ENCODE measurements around the gene PTPN12. TPM values are rescaled to one million over a fixed set of nuclear protein-coding genes. Genes with fewer than 3 reads are reported as not detected.

The PTPN12 gene
- total RNA-seq, 2 donors from 2014 or later, result 33.8 to 84.3 TPM

- H3K4me3 Mint-ChIP-seq, result no peak overlapping the region
- H3K27me3 Mint-ChIP-seq, result no peaks in the 10 kb centered on the region
- DNase-seq (ENCODE audit: low spot score) (no peak), ATAC-seq (no peak)
- no peak overlapping the region for H3K27ac Mint-ChIP-seq
- peaks cover 0 to 3% of the 10 kb centered on the region in 2 donors for H3K4me1 Mint-ChIP-seq (ENCODE audit: low read depth in 2 of 2)
- no peaks in the 10 kb centered on the region for H3K36me3 Mint-ChIP-seq
- no peaks in the 10 kb centered on the region for H3K9me3 Mint-ChIP-seq
Measured at GRCh38 chr7:77667459-77668086, 130.5 kb downstream of the PTPN12 start.

GRCh38 chr7:77674878-77675277 is 137.8 kb downstream of the PTPN12 start:
- no peak overlapping the region for H3K4me3 Mint-ChIP-seq
- no peaks in the 10 kb centered on the region for H3K36me3 Mint-ChIP-seq
- DNase-seq (ENCODE audit: low spot score) (no peak), ATAC-seq (peak in 1 of 2 donors; percentile 66)
- H3K27ac Mint-ChIP-seq, result no peak overlapping the region
- H3K9me3 Mint-ChIP-seq, result no peaks in the 10 kb centered on the region
- H3K4me1 Mint-ChIP-seq (ENCODE audit: low read depth in 2 of 2), result peaks cover 0 to 3% of the 10 kb centered on the region in 2 donors
- H3K27me3 Mint-ChIP-seq, result no peaks in the 10 kb centered on the region

- ATAC-seq (no peak), DNase-seq (ENCODE audit: low spot score) (no peak)
- Mint-ChIP-seq H3K4me3 (no peak overlapping the region), H3K27me3 (no peaks in the 10 kb centered on the region), H3K9me3 (no peaks in the 10 kb centered on the region), H3K4me1 (ENCODE audit: low read depth in 2 of 2) (peaks cover 5 to 6% of the 10 kb centered on the region in 2 donors), H3K27ac (no peak overlapping the region), H3K36me3 (no peaks in the 10 kb centered on the region)
Measured at GRCh38 chr7:77679608-77680007, 142.5 kb downstream of the PTPN12 start.

GRCh38 chr7:77680266-77680665 is 143.2 kb downstream of the PTPN12 start:
- peaks cover 7 to 8% of the 10 kb centered on the region in 2 donors for H3K4me1 Mint-ChIP-seq (ENCODE audit: low read depth in 2 of 2)
- no peak overlapping the region for H3K27ac Mint-ChIP-seq
- H3K36me3 Mint-ChIP-seq, result no peaks in the 10 kb centered on the region
- H3K9me3 Mint-ChIP-seq, result no peaks in the 10 kb centered on the region
- no peak for DNase-seq (ENCODE audit: low spot score)
- no peaks in the 10 kb centered on the region for H3K27me3 Mint-ChIP-seq
- no peak for ATAC-seq
- H3K4me3 Mint-ChIP-seq, result no peak overlapping the region

GRCh38 chr7:77684030-77684429 is 146.9 kb downstream of the PTPN12 start:
- DNase-seq (ENCODE audit: low spot score) (no peak), ATAC-seq (no peak)
- no peaks in the 10 kb centered on the region for H3K9me3 Mint-ChIP-seq
- H3K36me3 Mint-ChIP-seq, result no peaks in the 10 kb centered on the region
- no peak overlapping the region for H3K27ac Mint-ChIP-seq
- H3K4me3 Mint-ChIP-seq, result no peak overlapping the region
- H3K4me1 Mint-ChIP-seq (ENCODE audit: low read depth in 2 of 2), result peaks cover 26 to 34% of the 10 kb centered on the region in 2 donors
- no peaks in the 10 kb centered on the region for H3K27me3 Mint-ChIP-seq

GRCh38 chr7:77685233-77685632 is 148.1 kb downstream of the PTPN12 start:
- ATAC-seq, result no peak
- Mint-ChIP-seq H3K4me1 (ENCODE audit: low read depth in 2 of 2) (peaks cover 25 to 34% of the 10 kb centered on the region in 2 donors), H3K27me3 (no peaks in the 10 kb centered on the region), H3K36me3 (no peaks in the 10 kb centered on the region), H3K9me3 (no peaks in the 10 kb centered on the region), H3K27ac (peak overlapping the region in 1 of 2 donors; percentile 45), H3K4me3 (no peak overlapping the region)
- no peak for DNase-seq (ENCODE audit: low spot score)

GRCh38 chr7:77687100-77687746 is 150.1 kb downstream of the PTPN12 start:
- no peaks in the 10 kb centered on the region for H3K9me3 Mint-ChIP-seq
- ATAC-seq (peak; percentile 39 to 56), DNase-seq (ENCODE audit: low spot score) (no peak)

GRCh38 chr7:77687747-77688144 is 150.7 kb downstream of the PTPN12 start:
- no peaks in the 10 kb centered on the region for H3K27me3 Mint-ChIP-seq
- peak; percentile 64 for DNase-seq (ENCODE audit: low spot score)
- ATAC-seq, result peak; percentile 87 to 93
- peaks cover 26 to 34% of the 10 kb centered on the region in 2 donors for H3K4me1 Mint-ChIP-seq (ENCODE audit: low read depth in 2 of 2)
- H3K36me3 Mint-ChIP-seq, result no peaks in the 10 kb centered on the region
- peak overlapping the region; percentile 43 to 45 for H3K27ac Mint-ChIP-seq
- H3K9me3 Mint-ChIP-seq, result no peaks in the 10 kb centered on the region
- H3K4me3 Mint-ChIP-seq, result peak overlapping the region; percentile 71

More at GRCh38 chr7:77687100-77687746, 150.1 kb downstream of the PTPN12 start:
- H3K4me3 Mint-ChIP-seq, result peak overlapping the region; percentile 71
- H3K36me3 Mint-ChIP-seq, result no peaks in the 10 kb centered on the region
- no peaks in the 10 kb centered on the region for H3K27me3 Mint-ChIP-seq
- peak overlapping the region; percentile 43 to 45 for H3K27ac Mint-ChIP-seq
- H3K4me1 Mint-ChIP-seq (ENCODE audit: low read depth in 2 of 2), result peaks cover 27 to 34% of the 10 kb centered on the region in 2 donors

Other genes starting within 250 kb of the PTPN12 start
- gene GSAP, start 120.9 kb upstream of the PTPN12 start, total RNA-seq, result 10 to 100 TPM; 15.9 to 18.0 TPM
- 10 to 100 TPM; 19.0 to 21.2 TPM for gene RSBN1L, start 159.2 kb downstream of the PTPN12 start, total RNA-seq